ENCODE measurements around the gene MMP15. TPM values are rescaled to one million over a fixed set of nuclear protein-coding genes. Genes with fewer than 3 reads are reported as not detected.

The MMP15 gene
- total RNA-seq, 1 donor from 2014 or later, result 15.4 TPM

- Histone ChIP-seq H3K36me3 (ENCODE audit: insufficient read depth, low read length) (no peaks in the 10 kb centered on the region), H4K20me1 (ENCODE audit: insufficient read depth, low read length) (peaks cover 16% of the 10 kb centered on the region), H3K27me3 (ENCODE audit: insufficient read depth, low read length) (peaks cover 4% of the 10 kb centered on the region), H3K4me1 (ENCODE audit: insufficient read depth, low read length) (no peaks in the 10 kb centered on the region), H3K79me2 (ENCODE audit: insufficient read depth, low read length) (peaks cover under 1% of the 10 kb centered on the region), H3K9me3 (ENCODE audit: insufficient read depth, low read depth, low read length) (no peaks in the 10 kb centered on the region), H3K4me2 (ENCODE audit: low read length) (no peak overlapping the region), H2AFZ (ENCODE audit: low read depth, low read length) (no peak overlapping the region), H3K9ac (ENCODE audit: low read length) (no peak overlapping the region), H3K27ac (ENCODE audit: low read depth, low read length) (no peak overlapping the region), H3K4me3 (ENCODE audit: insufficient read depth, low read depth, low read length) (no peak overlapping the region)
- Mint-ChIP-seq H3K4me1 (ENCODE audit: low read depth, unreplicated experiment) (peaks cover 4% of the 10 kb centered on the region), H3K9me3 (ENCODE audit: unreplicated experiment) (no peaks in the 10 kb centered on the region), H3K27ac (ENCODE audit: unreplicated experiment) (no peak overlapping the region), H3K36me3 (ENCODE audit: low read depth, unreplicated experiment) (peaks cover 8% of the 10 kb centered on the region), H3K27me3 (ENCODE audit: low read depth, unreplicated experiment) (peaks cover 21% of the 10 kb centered on the region), H3K4me3 (ENCODE audit: unreplicated experiment) (no peak overlapping the region)
- no peak for TF ChIP-seq CTCF (IDR thresholded peaks at IDR 0.05; ENCODE audit: insufficient read depth, low read depth, low read length)
- no peak for TF ChIP-seq EZH2 (IDR thresholded peaks at IDR 0.05; ENCODE audit: insufficient read depth, low read length)
- no peak for DNase-seq (ENCODE audit: low read depth)
- no peak for FAIRE-seq
Observed at GRCh38 chr16:57992084-57992483, 33.5 kb upstream of the MMP15 start.

GRCh38 chr16:57993438-57993837 is 32.1 kb upstream of the MMP15 start:
- no peak for FAIRE-seq
- H3K79me2 ChIP-seq (ENCODE audit: insufficient read depth, low read length), result peaks cover 8% of the 10 kb centered on the region
- no peaks in the 10 kb centered on the region for H3K9me3 Mint-ChIP-seq (ENCODE audit: unreplicated experiment)
- no peak overlapping the region for H2AFZ ChIP-seq (ENCODE audit: low read depth, low read length)
- H3K9ac ChIP-seq (ENCODE audit: low read length), result no peak overlapping the region
- peaks cover 8% of the 10 kb centered on the region for H3K4me1 Mint-ChIP-seq (ENCODE audit: low read depth, unreplicated experiment)
- DNase-seq (ENCODE audit: low read depth), result no peak
- no peak overlapping the region for H3K4me3 ChIP-seq (ENCODE audit: insufficient read depth, low read depth, low read length)
- H3K27me3 Mint-ChIP-seq (ENCODE audit: low read depth, unreplicated experiment), result peaks cover 7% of the 10 kb centered on the region
- H3K9me3 ChIP-seq (ENCODE audit: insufficient read depth, low read depth, low read length), result no peaks in the 10 kb centered on the region
- no peak overlapping the region for H3K27ac Mint-ChIP-seq (ENCODE audit: unreplicated experiment)
- peaks cover 16% of the 10 kb centered on the region for H3K36me3 Mint-ChIP-seq (ENCODE audit: low read depth, unreplicated experiment)
- TF ChIP-seq EZH2 (IDR thresholded peaks at IDR 0.05; ENCODE audit: insufficient read depth, low read length) (no peak), CTCF (IDR thresholded peaks at IDR 0.05; ENCODE audit: insufficient read depth, low read depth, low read length) (no peak)
- no peak overlapping the region for H3K27ac ChIP-seq (ENCODE audit: low read depth, low read length)
- peaks cover 2% of the 10 kb centered on the region for H3K36me3 ChIP-seq (ENCODE audit: insufficient read depth, low read length)
- no peak overlapping the region for H3K4me2 ChIP-seq (ENCODE audit: low read length)
- H3K4me3 Mint-ChIP-seq (ENCODE audit: unreplicated experiment), result no peak overlapping the region
- H3K4me1 ChIP-seq (ENCODE audit: insufficient read depth, low read length), result peaks cover 2% of the 10 kb centered on the region
- H3K27me3 ChIP-seq (ENCODE audit: insufficient read depth, low read length), result no peaks in the 10 kb centered on the region
- peaks cover 16% of the 10 kb centered on the region for H4K20me1 ChIP-seq (ENCODE audit: insufficient read depth, low read length)

- Histone ChIP-seq H3K4me1 (ENCODE audit: insufficient read depth, low read length) (peaks cover 7% of the 10 kb centered on the region), H3K9me3 (ENCODE audit: insufficient read depth, low read depth, low read length) (no peaks in the 10 kb centered on the region), H3K9ac (ENCODE audit: low read length) (no peak overlapping the region), H3K4me2 (ENCODE audit: low read length) (no peak overlapping the region), H3K27me3 (ENCODE audit: insufficient read depth, low read length) (no peaks in the 10 kb centered on the region), H3K79me2 (ENCODE audit: insufficient read depth, low read length) (peaks cover 10% of the 10 kb centered on the region), H2AFZ (ENCODE audit: low read depth, low read length) (no peak overlapping the region), H3K4me3 (ENCODE audit: insufficient read depth, low read depth, low read length) (no peak overlapping the region), H4K20me1 (ENCODE audit: insufficient read depth, low read length) (peaks cover 21% of the 10 kb centered on the region), H3K36me3 (ENCODE audit: insufficient read depth, low read length) (peaks cover 2% of the 10 kb centered on the region), H3K27ac (ENCODE audit: low read depth, low read length) (no peak overlapping the region)
- Mint-ChIP-seq H3K4me1 (ENCODE audit: low read depth, unreplicated experiment) (peaks cover 13% of the 10 kb centered on the region), H3K27ac (ENCODE audit: unreplicated experiment) (no peak overlapping the region), H3K9me3 (ENCODE audit: unreplicated experiment) (no peaks in the 10 kb centered on the region), H3K4me3 (ENCODE audit: unreplicated experiment) (no peak overlapping the region), H3K36me3 (ENCODE audit: low read depth, unreplicated experiment) (peaks cover 16% of the 10 kb centered on the region), H3K27me3 (ENCODE audit: low read depth, unreplicated experiment) (peaks cover 5% of the 10 kb centered on the region)
- no peak for TF ChIP-seq EZH2 (IDR thresholded peaks at IDR 0.05; ENCODE audit: insufficient read depth, low read length)
- no peak for TF ChIP-seq CTCF (IDR thresholded peaks at IDR 0.05; ENCODE audit: insufficient read depth, low read depth, low read length)
- FAIRE-seq (no peak), DNase-seq (ENCODE audit: low read depth) (no peak)
Observed at GRCh38 chr16:57993897-57994296, 31.7 kb upstream of the MMP15 start.

Measured in astrocyte (in vitro differentiated cells and primary cell).